ENCODE measurements around the gene OSBPL3.

DNA sequence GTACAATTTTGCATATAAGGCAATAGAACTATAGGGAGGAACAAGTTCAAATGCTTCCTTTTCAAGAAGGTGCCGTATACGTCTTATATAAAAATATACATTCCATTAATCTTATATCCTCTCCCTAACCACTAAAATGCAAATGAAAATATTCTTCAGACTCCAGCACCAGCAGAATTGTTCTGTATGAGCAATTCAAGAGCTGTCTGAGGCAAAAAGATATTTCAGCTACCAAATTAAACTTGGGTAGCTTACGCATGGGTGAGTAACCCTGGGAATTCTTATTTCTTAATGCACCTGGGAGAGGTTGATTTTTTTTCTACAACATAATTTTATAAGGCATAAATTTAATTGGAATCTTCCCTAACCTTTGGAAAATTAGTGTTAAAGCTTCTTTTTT is 180.5 kb downstream of the OSBPL3 start:
- TF ChIP-seq, protein P1, sequence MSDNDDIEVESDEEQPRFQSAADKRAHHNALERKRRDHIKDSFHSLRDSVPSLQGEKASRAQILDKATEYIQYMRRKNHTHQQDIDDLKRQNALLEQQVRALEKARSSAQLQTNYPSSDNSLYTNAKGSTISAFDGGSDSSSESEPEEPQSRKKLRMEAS (IDR thresholded peaks at IDR 0.05; ENCODE audit: low read depth) = no peak
- TF ChIP-seq RFX5 (IDR thresholded peaks at IDR 0.05; ENCODE audit: low read length) (no peak), CHD2 (IDR thresholded peaks at IDR 0.05; ENCODE audit: low read length, partially characterized antibody) (no peak), FOXM1 (IDR thresholded peaks at IDR 0.05; ENCODE audit: low read depth) (no peak), GABPA (IDR thresholded peaks at IDR 0.05; ENCODE audit: low read depth) (no peak), FOXJ3 (CRISPR knock-in tag; IDR thresholded peaks at IDR 0.05) (no peak), TCF12 (IDR thresholded peaks at IDR 0.05) (no peak), YY1 (IDR thresholded peaks at IDR 0.05; ENCODE audit: low read depth) (no peak)
- TF ChIP-seq, protein P2, sequence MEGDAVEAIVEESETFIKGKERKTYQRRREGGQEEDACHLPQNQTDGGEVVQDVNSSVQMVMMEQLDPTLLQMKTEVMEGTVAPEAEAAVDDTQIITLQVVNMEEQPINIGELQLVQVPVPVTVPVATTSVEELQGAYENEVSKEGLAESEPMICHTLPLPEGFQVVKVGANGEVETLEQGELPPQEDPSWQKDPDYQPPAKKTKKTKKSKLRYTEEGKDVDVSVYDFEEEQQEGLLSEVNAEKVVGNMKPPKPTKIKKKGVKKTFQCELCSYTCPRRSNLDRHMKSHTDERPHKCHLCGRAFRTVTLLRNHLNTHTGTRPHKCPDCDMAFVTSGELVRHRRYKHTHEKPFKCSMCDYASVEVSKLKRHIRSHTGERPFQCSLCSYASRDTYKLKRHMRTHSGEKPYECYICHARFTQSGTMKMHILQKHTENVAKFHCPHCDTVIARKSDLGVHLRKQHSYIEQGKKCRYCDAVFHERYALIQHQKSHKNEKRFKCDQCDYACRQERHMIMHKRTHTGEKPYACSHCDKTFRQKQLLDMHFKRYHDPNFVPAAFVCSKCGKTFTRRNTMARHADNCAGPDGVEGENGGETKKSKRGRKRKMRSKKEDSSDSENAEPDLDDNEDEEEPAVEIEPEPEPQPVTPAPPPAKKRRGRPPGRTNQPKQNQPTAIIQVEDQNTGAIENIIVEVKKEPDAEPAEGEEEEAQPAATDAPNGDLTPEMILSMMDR (IDR thresholded peaks at IDR 0.05) = no peak
- TF ChIP-seq, protein P3, sequence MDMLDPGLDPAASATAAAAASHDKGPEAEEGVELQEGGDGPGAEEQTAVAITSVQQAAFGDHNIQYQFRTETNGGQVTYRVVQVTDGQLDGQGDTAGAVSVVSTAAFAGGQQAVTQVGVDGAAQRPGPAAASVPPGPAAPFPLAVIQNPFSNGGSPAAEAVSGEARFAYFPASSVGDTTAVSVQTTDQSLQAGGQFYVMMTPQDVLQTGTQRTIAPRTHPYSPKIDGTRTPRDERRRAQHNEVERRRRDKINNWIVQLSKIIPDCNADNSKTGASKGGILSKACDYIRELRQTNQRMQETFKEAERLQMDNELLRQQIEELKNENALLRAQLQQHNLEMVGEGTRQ (IDR thresholded peaks at IDR 0.05; ENCODE audit: borderline replicate concordance, low read depth, low read length) = no peak

Measured in SK-N-SH (cell line).